GM11168 (cell line): Measurements from ENCODE around the gene RHOC.

Source experiments
- in situ Hi-C: fragments of 300-500 bp; cut with MboI; formaldehyde crosslinking; loops from one replicate; pipeline ENCODE4 v1.12.0; 2022; ENCODE audit warnings: low sequenced_read_pairs; ENCODE audit not compliant: unreplicated experiment

Gene RHOC

DNA sequence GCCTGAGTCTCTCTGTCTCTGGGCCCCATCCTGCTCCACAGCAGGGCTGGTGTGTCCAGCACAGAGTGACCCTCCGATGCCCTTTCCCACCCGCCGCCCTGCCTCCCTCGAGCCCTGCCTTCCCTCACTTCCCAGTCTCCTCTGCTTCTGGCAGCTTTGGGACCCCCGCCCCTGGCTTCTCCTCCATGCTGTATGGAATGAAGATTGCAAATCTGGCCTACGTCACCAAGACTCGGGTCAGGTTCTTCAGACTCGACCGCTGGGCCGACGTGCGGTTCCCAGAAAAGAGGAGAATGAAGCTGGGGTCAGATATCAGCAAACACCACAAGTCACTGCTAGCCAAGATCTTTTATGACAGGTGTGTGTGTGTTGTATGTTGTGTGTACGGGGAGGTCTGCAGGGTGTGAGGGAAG lies 18.1 kb downstream of the RHOC start:
- in situ Hi-C loops = no loop called here

DNA sequence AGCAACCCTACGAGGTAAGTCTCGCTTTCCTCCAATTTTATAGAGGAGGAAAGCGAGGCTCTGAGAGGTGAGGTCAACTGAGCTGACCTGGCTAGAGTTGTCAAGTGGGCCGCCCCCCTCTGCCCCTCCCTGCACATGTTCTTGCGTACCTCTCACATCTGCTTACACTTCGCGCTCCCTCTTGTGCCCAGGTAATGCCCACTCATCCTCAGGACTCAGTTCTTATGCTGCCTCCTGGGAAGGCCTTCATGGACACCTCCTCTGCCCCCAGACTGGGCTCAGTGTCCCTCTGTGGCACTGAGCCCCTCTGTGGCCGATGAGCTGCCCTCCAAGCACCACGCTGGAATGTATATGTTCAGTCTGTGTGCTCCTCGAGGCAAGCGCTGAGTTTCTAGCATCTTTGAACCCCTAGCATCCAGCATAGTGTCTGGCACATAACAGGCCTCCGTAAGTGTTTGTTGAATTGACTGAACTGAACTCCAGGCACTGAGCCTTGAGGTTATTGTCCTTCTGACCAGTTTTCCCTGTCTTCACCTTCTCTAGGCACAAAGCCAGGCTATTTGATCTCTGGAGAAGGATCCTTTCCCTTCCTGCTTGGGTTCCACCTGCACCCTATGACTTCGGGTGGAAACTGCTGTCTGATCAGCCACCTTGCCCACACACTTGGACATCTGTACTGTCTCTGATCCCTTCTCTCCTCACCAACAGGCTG lies 19.0 kb downstream of the RHOC start:
- in situ Hi-C loops = no loop called here

DNA sequence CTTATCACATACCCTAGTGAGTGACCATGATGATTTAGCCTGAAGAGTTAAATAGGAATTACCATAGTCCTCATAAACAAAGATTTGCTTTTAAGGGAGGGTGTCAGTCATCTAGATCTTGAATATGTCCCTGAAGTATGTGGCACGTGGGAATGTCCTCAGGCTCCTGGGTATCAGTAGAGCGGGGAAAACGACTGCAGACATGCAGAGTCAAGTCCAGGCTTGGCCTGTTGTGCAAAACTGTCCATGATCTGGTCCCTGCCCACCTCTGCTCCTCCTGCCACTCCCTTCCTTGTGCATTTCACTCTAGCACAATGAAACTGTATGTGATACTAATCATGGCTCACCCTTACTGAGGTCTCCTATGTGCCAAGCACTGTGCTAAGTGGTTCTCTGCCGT lies 19.6 kb downstream of the RHOC start:
- in situ Hi-C loops = no loop called here

DNA sequence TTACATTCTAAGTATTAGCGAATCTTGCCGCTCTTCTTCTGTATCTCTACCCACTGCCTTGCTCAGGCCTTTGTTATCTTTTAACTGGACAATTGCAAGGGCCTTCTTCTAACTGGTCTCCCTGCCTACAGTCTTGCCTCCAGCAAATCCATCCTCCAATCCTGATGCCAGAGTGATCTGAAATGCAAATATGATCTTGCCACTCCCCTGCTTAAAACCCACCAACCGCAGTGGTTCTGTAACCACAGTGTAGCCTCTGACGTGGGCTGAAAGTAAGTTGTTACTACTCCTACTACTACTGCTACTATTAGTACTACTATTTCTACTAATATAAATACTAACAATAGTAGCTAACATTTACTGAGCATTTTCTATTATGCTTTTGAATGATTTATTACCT lies 20.1 kb downstream of the RHOC start:
- in situ Hi-C loops = no loop called here

DNA sequence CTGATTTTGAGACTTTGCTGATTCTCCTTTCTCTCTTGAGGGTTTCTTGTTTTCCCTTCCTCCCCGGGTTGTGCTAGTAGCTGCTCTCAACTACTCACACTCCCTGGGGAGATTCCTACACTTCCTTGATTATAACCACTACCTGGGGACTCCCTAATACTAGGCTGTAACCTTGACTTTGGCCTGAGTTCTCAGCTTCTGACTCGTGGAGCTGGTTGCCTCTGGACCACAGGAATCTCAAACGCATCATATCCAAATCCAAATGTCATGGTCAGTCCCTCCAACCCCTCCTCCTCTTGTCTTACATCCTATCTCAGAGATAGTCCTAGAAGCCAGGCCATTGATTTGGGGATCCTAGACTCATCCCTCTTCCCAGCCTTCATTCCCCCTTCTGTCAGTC lies 20.5 kb downstream of the RHOC start:
- in situ Hi-C loops = no loop called here

DNA sequence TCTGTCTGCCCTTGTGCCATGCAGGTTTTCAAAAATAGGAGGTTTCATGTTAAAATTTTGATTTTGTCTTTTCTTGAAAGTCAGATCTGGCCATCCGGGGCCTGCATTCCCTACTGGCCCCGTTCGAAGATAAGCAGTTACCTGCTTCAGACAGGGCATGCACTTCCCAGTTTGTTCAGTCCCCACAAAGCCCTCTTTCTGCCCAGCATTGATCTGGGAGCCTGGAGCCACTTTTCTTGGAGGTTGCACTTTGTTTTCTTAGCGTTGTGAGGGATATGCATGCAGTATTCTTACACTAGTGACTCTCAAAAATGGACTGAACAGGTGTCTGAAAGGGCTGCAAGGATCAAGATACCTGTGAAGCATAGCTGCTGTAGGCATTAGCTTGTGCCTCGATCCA lies 21.0 kb downstream of the RHOC start:
- in situ Hi-C loops = no loop called here

DNA sequence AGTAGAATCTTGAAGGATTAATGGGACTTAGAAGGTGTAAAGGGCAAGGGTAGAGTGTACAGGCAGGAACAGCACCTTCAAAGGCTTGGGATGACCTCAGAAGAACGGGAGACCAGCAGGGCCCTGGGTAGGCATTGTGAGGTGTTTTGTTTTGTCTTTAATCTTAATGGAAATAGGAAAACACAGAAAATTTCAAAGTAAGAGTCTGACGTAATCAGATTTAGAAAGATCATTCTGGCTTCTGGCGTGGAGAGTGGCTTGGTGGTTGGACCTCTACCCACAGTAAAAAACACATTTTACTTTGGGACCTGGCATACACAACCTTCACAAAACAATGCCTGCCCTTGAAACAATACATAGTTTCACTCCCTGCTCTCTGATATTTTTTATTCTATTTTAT lies 28.3 kb downstream of the RHOC start:
- in situ Hi-C loops = no loop called here

DNA sequence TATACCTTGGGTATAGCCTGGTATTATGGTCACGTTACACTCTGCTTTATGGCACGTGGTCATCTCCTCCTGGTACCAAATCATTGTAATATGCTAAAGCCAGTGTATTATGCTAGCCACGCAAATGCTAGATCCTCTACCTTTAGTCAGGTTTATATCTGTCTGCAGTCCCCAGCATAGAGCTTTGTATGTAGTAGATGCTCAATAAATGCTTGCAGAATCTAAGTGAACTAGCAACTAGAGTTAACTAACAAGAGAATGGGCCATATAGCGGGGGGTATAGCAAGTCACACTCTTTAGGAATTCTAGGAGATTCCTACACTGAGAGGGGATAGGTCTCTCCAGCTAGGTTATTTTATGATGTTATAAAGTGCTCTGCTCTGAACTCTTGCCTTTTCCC lies 29.4 kb downstream of the RHOC start:
- in situ Hi-C loops = no loop called here

- in situ Hi-C loops = no loop called here
Observed at GRCh38 chr1:112676543-112676942, 30.4 kb downstream of the RHOC start.

DNA sequence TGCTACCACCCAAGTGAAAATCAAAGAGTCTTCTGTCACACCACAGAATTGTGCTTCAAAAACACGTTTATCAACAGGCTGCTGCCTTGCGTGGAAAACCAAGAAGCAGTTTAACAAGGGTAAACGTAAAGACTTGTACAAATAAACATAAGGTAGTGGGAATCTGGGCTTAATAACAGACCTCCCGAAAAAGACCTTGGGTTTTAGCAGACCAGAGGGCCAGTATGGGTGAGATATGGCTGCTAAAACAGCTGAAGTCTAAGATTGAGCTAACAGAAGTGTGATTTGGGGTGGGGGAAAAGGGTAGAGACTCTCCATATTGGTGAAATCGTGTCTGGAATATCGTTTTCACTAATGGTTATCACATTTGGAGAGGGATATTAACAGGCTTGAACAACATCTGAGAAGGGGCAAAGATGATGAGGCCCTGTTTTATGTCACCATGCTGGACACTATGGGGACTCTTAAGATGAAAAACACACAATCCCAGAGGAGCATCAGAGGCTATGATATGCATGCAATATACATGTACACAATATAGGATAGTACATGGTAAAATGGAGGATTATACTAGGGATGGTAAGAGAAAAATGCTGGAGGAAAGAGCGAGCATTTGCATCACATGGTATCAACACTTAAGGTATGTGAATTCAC lies 31.1 kb downstream of the RHOC start:
- in situ Hi-C loops = no loop called here

- in situ Hi-C loops = no loop called here
Observed at GRCh38 chr1:112674986-112675727, 31.8 kb downstream of the RHOC start.

GRCh38 chr1:112674440-112674985 lies 32.4 kb downstream of the RHOC start, which contains the start of gene MOV10:
MOV10 (plus strand) TSS chr1:112674659; CDS start chr1:112674913, 254 bp downstream.
- in situ Hi-C loops = no loop called here

- in situ Hi-C loops = no loop called here
Observed at GRCh38 chr1:112673592-112674439, 33.1 kb downstream of the RHOC start.

GRCh38 chr1:112672842-112673241 lies 34.1 kb downstream of the RHOC start:
- in situ Hi-C loops = no loop called here

DNA sequence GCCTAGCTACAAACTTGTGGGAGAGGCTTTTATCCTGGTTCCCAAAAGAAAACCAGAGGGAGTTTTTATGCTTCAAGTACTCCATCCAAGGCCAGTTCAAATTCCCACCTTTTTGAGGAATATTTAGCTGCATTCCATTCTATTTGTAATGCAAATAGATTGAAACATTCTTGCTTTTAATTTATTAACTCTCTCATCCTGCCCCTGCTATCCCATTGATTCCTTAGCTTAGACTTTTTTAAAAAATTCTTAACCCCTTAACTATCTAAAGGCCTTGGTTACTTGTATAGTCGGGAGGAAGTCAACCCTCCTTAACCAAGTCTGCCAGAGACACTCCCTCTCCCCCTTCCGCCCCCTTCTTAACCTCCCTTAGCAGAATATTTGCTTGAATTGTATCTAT lies 34.9 kb downstream of the RHOC start:
- in situ Hi-C loops = no loop called here

GRCh38 chr1:112666946-112667345 lies 40.0 kb downstream of the RHOC start:
- in situ Hi-C loops = no loop called here

GRCh38 chr1:112665857-112666256 lies 41.1 kb downstream of the RHOC start:
- in situ Hi-C loops = no loop called here

DNA sequence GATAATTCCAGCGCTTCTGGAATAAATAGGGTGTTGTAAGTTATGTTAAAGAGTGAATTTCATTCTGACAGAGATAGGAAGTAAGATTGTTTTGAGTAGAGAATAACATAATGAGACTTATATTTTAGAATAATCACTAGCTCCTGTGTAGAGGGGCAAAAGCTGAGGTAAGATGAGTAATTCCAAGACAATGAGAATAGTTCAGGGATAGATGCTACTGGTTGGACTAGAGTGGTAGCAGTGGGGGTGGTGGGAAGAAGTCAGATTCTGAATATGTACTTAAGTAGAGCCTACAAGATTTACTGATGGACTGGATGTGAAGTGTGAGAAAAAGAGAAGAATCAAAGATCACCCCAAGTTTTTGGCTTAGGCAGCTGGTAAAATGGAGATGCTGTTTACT lies 55.7 kb downstream of the RHOC start:
- in situ Hi-C loops = no loop called here
